ENCODE measurements around the gene SAMM50.

SAMM50 gene

DNA sequence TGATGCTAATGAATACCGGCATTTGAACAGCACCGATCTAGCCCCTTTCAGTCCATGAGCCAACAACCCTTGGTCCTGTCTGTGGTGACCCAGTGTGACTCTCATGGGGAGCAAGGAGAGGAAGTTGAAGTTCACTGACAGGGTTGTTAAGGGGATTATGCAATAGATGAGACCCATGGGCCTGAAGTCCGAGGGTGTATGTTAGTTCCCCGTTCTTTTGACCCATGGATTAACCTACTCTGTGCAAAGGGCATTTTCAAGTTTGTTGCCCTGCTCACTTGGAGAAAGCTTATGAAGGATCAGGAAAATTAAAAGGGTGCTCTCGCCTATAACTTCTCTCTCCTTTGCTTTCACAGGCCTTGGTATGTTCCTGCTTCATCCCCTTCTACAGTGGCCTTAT, 26.8 kb upstream of the SAMM50 start:
- H3K9me3 Mint-ChIP-seq, result no peaks in the 10 kb centered on the region
- H3K4me3 Mint-ChIP-seq, result no peak overlapping the region
- no peaks in the 10 kb centered on the region for H3K36me3 Mint-ChIP-seq
- ATAC-seq, result no peak
- H3K27ac Mint-ChIP-seq, result no peak overlapping the region
- no peaks in the 10 kb centered on the region for H3K4me1 Mint-ChIP-seq
- DNase-seq (ENCODE audit: low spot score in 2 of 2), result no peak

- Mint-ChIP-seq H3K4me3 (no peak overlapping the region), H3K4me1 (no peaks in the 10 kb centered on the region), H3K36me3 (no peaks in the 10 kb centered on the region), H3K9me3 (no peaks in the 10 kb centered on the region), H3K27ac (no peak overlapping the region)
- no peak for DNase-seq (ENCODE audit: low spot score in 2 of 2)
- ATAC-seq, result no peak
These were observed 26.3 kb upstream of the SAMM50 start for GRCh38 chr22:43928908-43929307.

DNA sequence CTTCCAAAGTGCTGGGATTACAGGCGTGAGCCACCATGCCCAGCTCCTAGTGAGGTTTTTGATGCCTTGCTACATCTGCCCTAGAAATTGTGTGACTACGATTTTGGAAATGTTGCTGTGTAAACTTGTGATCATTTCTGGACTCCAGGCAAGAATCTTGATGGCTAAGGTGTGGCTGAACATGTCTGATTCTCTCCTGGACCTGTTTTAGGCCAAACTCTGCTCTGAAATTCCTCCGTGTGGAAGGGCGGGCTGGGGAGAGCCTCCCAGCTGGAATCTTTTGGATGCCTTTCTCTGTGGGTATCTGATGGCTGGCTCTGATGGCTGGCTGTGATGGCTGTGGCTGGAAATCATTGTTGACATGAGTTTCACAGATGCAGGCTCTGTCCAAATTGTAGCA, 23.5 kb upstream of the SAMM50 start:
- no peak overlapping the region for H3K4me3 Mint-ChIP-seq
- no peak for DNase-seq (ENCODE audit: low spot score in 2 of 2)
- no peaks in the 10 kb centered on the region for H3K36me3 Mint-ChIP-seq
- H3K27ac Mint-ChIP-seq, result no peak overlapping the region
- no peak for ATAC-seq
- no peaks in the 10 kb centered on the region for H3K9me3 Mint-ChIP-seq
- no peaks in the 10 kb centered on the region for H3K4me1 Mint-ChIP-seq

DNA sequence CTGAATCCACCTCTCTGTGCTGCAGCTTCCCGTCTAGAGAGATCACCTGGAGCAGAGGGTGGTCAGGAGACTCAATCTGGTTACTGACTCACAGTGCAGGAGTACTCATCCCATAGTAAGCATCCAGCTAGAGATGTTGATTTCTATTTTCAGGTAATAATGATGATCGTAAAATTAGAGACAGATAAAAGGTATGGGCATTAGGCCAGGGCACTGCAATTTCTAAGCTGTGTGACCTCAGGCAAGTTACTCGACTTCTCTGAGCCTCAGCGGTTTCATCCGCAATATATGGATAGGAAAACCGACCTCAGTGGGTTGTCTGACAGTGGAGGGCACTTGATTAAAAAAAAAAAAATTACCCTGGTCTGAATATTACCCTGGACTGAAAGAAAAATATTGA, 13.8 kb upstream of the SAMM50 start:
- Mint-ChIP-seq H3K4me3 (no peak overlapping the region), H3K4me1 (peaks cover 10% of the 10 kb centered on the region), H3K27ac (no peak overlapping the region), H3K9me3 (no peaks in the 10 kb centered on the region), H3K36me3 (no peaks in the 10 kb centered on the region)
- DNase-seq (ENCODE audit: low spot score in 2 of 2) (no peak), ATAC-seq (no peak)

DNA sequence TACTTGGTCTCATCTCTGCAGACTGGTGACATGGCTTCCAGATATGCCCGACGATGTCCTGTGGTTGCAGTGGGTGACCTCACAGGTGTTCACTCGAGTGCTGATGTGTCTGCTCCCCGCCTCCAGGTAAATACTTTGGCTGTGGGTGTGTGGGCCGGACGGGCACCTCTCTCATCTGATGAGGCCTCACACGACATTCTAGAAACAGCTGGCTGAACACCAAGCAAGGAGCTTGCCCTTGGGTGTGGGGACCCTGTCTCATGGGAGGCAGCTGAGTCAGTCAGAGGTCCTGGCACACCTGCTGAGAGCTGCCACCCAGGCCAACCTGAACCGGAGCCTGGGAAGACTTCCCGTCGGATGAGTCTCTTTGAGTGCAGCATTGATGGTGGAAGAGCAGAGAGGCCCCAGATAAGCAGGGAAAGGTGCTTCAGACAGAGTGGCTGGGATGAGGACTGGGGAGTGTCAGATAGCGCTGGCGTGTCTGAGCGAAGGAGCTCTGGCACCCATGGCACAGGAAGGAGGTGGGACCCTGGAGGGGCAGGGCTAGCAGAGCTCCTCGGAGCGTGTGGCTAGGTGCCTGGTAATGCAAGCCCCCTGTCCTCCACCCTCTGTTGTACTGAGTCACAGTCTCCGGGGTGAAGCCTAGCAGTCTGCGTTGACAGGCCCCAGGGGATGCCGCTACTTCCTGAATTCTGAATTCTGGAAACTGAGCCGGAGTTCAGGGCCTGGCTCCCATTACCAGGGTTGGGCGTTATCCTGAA, 10.4 kb upstream of the SAMM50 start:
- ATAC-seq (no peak), DNase-seq (ENCODE audit: low spot score in 2 of 2) (no peak)
- no peak overlapping the region for H3K4me3 Mint-ChIP-seq
- no peaks in the 10 kb centered on the region for H3K36me3 Mint-ChIP-seq
- H3K4me1 Mint-ChIP-seq, result peaks cover 10% of the 10 kb centered on the region
- H3K9me3 Mint-ChIP-seq, result no peaks in the 10 kb centered on the region
- H3K27ac Mint-ChIP-seq, result no peak overlapping the region

- no peak overlapping the region for H3K4me3 Mint-ChIP-seq
- peak; percentile 58 to 80 for DNase-seq (ENCODE audit: low spot score in 2 of 2)
- no peaks in the 10 kb centered on the region for H3K9me3 Mint-ChIP-seq
- H3K36me3 Mint-ChIP-seq, result no peaks in the 10 kb centered on the region
- ATAC-seq, result peak; percentile 96
- no peak overlapping the region for H3K27ac Mint-ChIP-seq
- peaks cover 10% of the 10 kb centered on the region for H3K4me1 Mint-ChIP-seq
These were observed 9.4 kb upstream of the SAMM50 start for GRCh38 chr22:43945632-43946383.

DNA sequence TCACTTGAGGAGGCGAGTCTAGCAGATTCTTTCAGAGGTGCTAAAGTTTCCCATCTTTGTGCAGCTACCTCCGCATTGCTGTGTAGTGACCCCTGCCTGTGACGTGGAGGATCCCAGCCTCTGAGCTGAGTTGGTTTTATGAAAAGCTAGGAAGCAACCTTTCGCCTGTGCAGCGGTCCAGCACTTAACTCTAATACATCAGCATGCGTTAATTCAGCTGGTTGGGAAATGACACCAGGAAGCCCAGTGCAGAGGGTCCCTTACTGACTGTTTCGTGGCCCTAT, 8.9 kb upstream of the SAMM50 start:
- no peaks in the 10 kb centered on the region for H3K9me3 Mint-ChIP-seq

GRCh38 chr22:43948836-43949406, 6.3 kb upstream of the SAMM50 start:
- Mint-ChIP-seq H3K9me3 (no peaks in the 10 kb centered on the region), H3K4me1 (peaks cover 13% of the 10 kb centered on the region), H3K36me3 (no peaks in the 10 kb centered on the region), H3K27ac (no peak overlapping the region), H3K4me3 (no peak overlapping the region)
- no peak for DNase-seq (ENCODE audit: low spot score in 2 of 2)
- no peak for ATAC-seq

More for the DNA sequence above, 8.9 kb upstream of the SAMM50 start:
- DNase-seq (ENCODE audit: low spot score in 2 of 2), result no peak
- no peak overlapping the region for H3K4me3 Mint-ChIP-seq
- ATAC-seq, result peak; percentile 15
- H3K36me3 Mint-ChIP-seq, result no peaks in the 10 kb centered on the region
- H3K27ac Mint-ChIP-seq, result no peak overlapping the region
- H3K4me1 Mint-ChIP-seq, result peaks cover 10% of the 10 kb centered on the region

DNA sequence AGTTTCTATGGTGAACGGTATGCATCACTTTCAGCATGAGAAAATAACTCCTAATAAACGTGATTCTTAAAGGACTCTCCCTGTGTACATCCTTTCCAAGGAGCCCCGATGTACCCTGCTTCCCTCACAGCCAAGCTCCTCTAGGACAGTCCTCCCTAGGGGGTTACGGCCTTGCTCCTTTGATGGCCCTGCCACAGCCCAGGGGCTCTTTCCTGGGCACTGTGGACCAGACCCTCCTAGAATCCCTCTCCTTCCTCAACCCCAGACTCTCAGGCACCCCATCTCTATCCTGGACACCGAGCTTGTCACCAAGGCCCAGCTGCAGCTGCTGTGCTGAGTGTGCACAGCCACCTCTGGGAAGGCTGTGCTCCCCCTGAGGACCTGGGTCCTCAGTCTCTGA, 3.9 kb upstream of the SAMM50 start:
- H3K36me3 Mint-ChIP-seq, result peaks cover 6% of the 10 kb centered on the region
- H3K27ac Mint-ChIP-seq, result no peak overlapping the region
- ATAC-seq (no peak), DNase-seq (ENCODE audit: low spot score in 2 of 2) (no peak)
- H3K4me1 Mint-ChIP-seq, result peaks cover 23% of the 10 kb centered on the region
- no peaks in the 10 kb centered on the region for H3K9me3 Mint-ChIP-seq
- no peak overlapping the region for H3K4me3 Mint-ChIP-seq

GRCh38 chr22:43951966-43952365, 3.3 kb upstream of the SAMM50 start:
- H3K4me1 Mint-ChIP-seq, result peaks cover 29% of the 10 kb centered on the region
- H3K9me3 Mint-ChIP-seq, result no peaks in the 10 kb centered on the region
- no peak for DNase-seq (ENCODE audit: low spot score in 2 of 2)
- H3K4me3 Mint-ChIP-seq, result no peak overlapping the region
- H3K27ac Mint-ChIP-seq, result no peak overlapping the region
- ATAC-seq, result no peak
- H3K36me3 Mint-ChIP-seq, result peaks cover 6% of the 10 kb centered on the region

DNA sequence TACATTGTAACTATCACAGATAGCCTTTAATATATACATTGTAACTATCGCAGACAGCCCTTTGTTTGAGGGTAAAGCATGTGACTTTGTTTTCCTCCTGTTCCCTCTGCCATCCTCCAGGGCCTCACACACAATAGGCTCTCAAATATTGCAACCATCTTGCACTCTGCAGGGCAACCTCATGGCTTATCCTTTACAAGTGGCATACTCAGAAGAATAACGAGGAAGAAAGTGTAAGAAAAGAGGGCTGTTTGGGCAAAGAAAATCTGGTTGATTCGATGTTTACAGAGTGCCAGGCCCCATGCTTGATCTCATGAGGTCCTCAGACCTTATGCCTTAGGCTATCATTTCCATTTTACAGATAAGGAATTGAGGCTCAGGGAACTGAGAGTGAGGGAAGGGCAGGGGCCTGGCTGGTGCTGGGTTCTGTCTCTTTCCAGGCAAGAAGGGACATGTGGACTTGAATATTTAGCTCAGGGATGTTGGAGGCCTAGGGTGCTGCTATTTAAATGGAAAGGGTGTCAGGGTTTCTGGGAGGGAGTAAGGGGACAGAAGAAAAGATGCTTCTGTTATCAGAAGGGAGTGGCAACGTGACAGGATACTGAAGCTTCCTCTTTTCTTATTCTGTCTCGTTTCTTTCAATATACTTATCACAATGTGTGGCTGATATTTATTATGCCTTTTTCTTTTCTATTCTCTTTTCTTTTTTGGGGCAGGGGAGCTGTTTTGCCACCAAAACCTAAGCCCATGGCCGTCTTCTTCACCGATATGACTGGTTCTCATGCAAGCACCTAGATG, 1.1 kb upstream of the SAMM50 start:
- Mint-ChIP-seq H3K4me3 (peak overlapping the region; percentile 94), H3K36me3 (peaks cover 6% of the 10 kb centered on the region), H3K27ac (peak overlapping the region; percentile 93), H3K4me1 (peaks cover 37% of the 10 kb centered on the region), H3K9me3 (no peaks in the 10 kb centered on the region)
- no peak for ATAC-seq
- DNase-seq (ENCODE audit: low spot score in 2 of 2), result no peak

- Mint-ChIP-seq H3K4me1 (peaks cover 43% of the 10 kb centered on the region), H3K4me3 (peak overlapping the region; percentile 94), H3K36me3 (peaks cover 6% of the 10 kb centered on the region), H3K27ac (peak overlapping the region; percentile 93), H3K9me3 (no peaks in the 10 kb centered on the region)
- peak; percentile 23 for ATAC-seq
- peak in 1 of 2 donors; percentile 52 for DNase-seq (ENCODE audit: low spot score in 2 of 2)
These were observed 891 bp downstream of the SAMM50 start for GRCh38 chr22:43955883-43956782.

GRCh38 chr22:43956805-43957463, 1.7 kb downstream of the SAMM50 start:
- peaks cover 43% of the 10 kb centered on the region for H3K4me1 Mint-ChIP-seq
- ATAC-seq, result no peak
- H3K9me3 Mint-ChIP-seq, result no peaks in the 10 kb centered on the region
- H3K4me3 Mint-ChIP-seq, result peak overlapping the region; percentile 94
- no peak for DNase-seq (ENCODE audit: low spot score in 2 of 2)
- H3K27ac Mint-ChIP-seq, result no peak overlapping the region
- peaks cover 6% of the 10 kb centered on the region for H3K36me3 Mint-ChIP-seq

- H3K4me1 Mint-ChIP-seq, result peaks cover 43% of the 10 kb centered on the region
These were observed 2.6 kb downstream of the SAMM50 start for GRCh38 chr22:43957871-43958270.

More at GRCh38 chr22:43957871-43958270, 2.6 kb downstream of the SAMM50 start:
- Mint-ChIP-seq H3K9me3 (no peaks in the 10 kb centered on the region), H3K4me3 (no peak overlapping the region), H3K36me3 (peaks cover 7% of the 10 kb centered on the region), H3K27ac (no peak overlapping the region)
- ATAC-seq (no peak), DNase-seq (ENCODE audit: low spot score in 2 of 2) (no peak)

All from stimulated activated effector memory CD8-positive, alpha-beta T cell treated with anti-CD3 and anti-CD28 coated beads, Interleukin-12 subunit alpha, Interleukin-12 subunit beta, amount 100 ng/mL, for 72 hours (primary cell).